NCI-H1694 (cell line): ENCODE results near the gene RUFY3.
"Not testable (repeated sequence)": the region's sequence is repeated elsewhere in the genome, so short reads cannot be mapped to it uniquely, and the experiment has no call there.

Experiments used
- DNase-seq: peaks from one replicate; lab custom pipeline; 2025; lab: John Stamatoyannopoulos, UW

Gene RUFY3

DNA sequence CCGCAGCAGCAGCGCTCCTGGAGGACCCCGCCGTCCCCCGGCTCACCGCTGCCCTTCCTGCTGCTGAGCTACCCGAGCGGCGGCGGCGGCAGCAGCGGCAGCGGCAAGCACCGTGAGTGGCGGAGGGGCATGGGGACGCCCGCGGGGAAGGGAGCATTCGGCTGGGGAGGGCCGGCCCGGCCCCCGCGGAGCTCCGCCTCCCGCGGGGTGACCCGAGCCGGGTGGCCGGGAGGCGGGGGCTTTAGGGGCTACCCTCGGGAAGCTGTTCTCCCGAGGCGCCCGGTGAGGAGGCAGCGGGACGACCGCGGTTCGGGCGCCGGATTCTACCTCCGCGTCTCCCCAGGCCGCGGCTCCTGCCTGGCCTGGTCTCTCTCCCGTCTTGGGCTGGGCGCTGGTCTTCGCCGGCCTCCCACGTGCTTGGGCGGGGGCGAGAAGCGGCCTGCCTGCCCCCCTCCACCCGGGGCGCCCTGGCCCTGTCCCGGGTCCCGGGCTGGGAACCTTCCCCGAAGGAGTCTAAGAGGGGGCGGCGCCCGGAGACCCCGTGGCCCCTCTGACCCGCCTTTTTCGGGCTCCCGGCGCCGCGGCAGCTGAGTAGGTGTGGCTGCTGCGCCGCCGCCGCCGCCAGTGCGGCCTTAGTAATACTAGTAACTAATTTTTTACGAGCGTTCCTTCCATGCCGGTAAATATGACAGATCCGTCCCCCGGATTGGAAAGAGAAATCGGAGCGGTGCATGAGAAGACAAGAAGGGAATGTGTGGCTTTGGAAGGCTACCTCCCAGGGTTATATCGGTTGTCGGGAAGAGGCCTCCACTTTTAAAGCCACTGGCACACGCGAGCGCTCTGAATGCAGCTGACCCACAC is 16.4 kb upstream of the RUFY3 start:
- peak; percentile 35 for DNase-seq

DNA sequence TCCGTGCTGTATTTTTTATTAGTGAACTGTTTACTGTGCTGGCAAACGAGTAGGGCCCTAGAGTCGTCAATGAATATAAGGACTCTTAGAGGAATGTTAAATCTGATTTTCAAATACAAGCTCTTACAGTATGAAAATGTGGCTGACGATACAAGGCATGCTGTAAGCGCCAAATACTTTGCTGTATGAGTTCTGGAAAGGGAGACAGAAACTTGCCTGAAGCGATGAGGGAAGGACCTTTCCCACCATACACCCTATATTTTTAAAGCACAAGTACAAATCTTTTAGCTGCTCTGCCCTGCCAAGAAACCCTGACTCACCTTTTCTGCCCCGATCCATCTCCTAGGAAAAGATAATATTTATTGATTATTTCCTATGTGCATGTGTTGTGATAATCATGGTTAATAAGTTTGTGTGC is 15.7 kb upstream of the RUFY3 start:
- DNase-seq, result no peak

GRCh38 chr4:70706516-70706915 is 15.2 kb upstream of the RUFY3 start:
- DNase-seq, result no peak

GRCh38 chr4:70709611-70710205 is 12.1 kb upstream of the RUFY3 start:
- DNase-seq, result no peak

GRCh38 chr4:70711599-70711998 is 10.2 kb upstream of the RUFY3 start:
- DNase-seq, result no peak

DNA sequence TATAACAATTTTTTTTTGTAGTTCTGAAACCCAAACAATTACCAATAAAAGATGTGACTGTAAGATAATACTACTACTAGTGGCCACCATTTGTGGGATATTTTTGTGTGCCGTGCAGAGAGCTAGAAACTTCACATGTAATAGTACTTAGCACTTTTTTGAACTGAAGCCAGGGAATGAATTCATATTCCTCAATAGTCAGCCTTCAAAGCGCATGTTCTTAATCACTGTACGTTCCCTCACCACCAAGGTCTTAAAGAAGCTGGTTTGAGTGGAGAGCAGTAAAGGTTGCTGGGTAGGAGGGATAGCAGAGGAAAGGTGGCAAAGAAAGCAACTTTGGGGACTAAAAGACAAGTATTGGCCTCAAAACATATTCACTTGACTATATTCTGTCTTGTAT is 9.6 kb upstream of the RUFY3 start:
- no peak for DNase-seq

DNA sequence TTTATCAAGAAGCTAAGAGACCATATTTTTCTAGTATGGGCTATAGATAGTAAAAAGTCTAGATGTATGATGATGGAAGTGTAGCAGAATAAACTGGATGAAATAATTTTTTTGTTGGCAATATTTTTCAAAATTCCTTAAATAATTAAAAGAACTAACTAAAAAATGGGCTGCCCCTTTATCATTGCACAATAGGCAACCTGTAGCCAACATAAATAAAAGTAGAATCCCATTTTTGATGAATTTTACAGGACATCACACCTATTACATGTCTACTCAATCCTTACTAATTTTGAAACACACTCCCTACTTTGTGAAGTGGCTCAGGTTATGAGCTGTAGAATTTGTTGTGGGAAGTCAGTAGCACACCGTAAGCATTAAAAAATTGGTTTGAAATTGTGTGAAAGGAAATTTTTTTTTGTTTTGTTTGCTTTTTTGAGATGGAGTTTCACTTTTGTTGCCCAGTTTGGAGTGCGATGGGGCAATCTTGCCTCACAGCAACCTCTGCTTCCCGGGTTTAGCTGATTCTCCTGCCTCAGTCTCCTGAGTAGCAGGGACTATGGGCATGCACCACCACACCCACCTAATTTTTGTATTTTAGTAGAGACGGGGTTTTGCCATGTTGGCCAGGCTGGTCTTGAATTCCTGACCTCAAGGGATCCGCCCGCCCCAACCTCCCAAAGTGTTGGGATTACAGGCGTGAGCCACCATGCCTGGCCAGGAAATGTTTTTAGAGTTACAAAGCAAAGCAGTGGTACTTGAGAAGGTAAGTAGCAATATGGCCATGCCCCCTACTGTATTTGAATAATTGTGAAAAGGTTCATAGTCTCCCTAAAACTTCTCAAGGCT is 8.9 kb upstream of the RUFY3 start:
- DNase-seq, result no peak

GRCh38 chr4:70713453-70714078 is 8.2 kb upstream of the RUFY3 start:
- no peak for DNase-seq

- no peak for DNase-seq
These were observed 7.5 kb upstream of the RUFY3 start for GRCh38 chr4:70714079-70714887.

DNA sequence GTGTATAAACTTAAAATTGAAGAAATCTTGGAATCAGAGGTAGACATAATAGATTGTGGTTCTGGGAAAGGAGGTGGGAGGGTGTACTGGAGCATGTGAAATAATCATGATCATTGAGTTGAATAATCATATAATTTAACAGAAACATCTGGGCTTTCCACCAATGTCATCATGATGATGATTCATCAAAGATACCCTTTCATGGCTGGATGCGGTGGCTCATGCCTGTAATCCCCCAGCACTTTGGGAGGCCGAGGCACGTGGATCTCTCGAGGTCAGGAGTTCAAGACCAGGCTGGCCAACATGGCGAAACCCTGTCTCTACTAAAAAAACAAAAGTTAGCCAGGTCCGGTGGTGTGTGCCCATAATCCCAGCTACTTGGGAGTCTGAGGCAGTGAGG is 6.7 kb upstream of the RUFY3 start:
- no peak for DNase-seq

DNA sequence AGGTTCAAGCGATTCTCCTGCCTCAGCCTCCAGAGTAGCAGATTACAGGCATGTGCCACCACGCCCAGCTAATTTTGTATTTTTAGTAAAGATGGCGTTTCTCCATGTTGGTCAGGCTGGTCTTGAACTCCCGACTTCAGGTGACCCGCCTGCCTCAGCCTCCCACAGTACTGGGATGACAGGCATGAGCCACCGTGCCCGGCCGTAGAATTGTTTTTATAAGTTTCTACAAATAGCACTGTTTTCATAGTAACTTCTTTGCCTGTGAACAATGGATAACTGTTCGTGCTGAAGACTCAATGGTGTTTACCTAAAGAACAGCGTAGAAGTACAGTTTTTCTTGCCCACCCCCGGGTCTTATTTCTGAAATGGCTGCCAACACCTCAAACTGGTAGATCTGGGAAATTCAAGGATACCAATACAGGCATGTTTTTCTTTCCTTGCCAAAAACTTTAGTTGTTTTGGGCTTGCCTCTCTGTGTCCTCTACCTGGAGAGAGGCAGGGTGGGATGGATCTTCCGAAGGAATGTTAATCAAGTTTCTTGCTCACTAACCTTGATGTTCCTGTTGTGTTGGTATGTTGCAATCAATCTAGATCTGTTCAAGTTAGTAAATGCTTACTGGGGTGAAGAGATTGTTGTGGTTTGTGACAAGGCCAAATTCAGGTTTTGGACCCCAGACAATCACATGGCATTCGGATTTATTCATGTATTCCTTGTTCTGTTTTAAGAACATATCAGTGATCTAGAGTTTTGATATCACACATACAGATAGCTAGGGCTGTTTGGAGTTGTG is 2.8 kb upstream of the RUFY3 start:
- DNase-seq, result no peak

DNA sequence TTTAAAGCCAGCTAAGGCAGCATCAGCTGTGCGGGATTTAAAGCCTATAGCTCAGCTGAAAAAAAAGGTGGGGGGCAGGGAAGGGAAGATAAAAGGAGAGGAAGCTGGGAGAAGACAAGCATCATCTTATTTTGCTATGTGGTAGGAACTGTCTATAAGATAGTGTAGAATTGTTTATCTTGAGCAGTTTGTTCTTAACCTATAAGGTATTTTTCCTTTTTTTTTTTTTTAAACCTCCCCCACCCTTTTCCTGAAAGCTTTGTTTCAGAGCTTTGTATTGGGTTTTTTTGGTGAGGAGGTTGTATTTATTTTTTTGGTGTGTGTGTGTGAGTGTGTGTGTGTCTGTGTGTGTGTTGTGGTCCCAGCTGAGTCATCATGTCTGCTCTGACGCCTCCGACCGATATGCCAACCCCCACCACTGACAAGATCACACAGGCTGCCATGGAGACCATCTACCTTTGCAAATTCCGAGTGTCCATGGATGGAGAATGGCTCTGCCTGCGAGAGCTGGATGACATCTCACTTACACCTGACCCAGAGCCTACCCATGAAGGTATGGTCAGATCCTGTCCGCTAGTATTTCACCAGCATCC is 531 bp downstream of the RUFY3 start:
- no peak for DNase-seq

DNA sequence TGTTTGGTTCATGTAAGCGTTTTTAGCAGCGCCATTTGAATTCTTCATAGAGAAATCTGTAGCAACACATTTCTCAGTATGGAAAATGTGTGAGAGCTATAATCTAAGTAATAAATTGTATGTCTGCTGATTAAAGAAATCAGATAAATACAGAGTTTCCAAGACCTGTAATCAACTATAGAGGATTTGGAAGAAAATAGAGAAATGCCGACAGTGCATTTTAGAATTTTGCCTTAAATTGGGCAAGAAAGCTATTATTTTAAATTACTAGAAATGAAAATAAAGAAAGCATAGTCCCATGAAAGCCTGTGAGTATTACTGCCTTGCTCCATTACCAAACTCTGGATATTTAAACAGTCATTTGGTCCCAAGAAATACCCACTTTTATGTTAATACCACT is 2.7 kb downstream of the RUFY3 start:
- no peak for DNase-seq

- no peak for DNase-seq
These were observed 3.9 kb downstream of the RUFY3 start for GRCh38 chr4:70725633-70726032.

GRCh38 chr4:70726515-70726914 is 4.8 kb downstream of the RUFY3 start:
- DNase-seq, result not testable (repeated sequence)

GRCh38 chr4:70728091-70728490 is 6.3 kb downstream of the RUFY3 start:
- DNase-seq, result no peak

GRCh38 chr4:70732878-70733277 is 11.1 kb downstream of the RUFY3 start:
- DNase-seq, result not testable (repeated sequence)

DNA sequence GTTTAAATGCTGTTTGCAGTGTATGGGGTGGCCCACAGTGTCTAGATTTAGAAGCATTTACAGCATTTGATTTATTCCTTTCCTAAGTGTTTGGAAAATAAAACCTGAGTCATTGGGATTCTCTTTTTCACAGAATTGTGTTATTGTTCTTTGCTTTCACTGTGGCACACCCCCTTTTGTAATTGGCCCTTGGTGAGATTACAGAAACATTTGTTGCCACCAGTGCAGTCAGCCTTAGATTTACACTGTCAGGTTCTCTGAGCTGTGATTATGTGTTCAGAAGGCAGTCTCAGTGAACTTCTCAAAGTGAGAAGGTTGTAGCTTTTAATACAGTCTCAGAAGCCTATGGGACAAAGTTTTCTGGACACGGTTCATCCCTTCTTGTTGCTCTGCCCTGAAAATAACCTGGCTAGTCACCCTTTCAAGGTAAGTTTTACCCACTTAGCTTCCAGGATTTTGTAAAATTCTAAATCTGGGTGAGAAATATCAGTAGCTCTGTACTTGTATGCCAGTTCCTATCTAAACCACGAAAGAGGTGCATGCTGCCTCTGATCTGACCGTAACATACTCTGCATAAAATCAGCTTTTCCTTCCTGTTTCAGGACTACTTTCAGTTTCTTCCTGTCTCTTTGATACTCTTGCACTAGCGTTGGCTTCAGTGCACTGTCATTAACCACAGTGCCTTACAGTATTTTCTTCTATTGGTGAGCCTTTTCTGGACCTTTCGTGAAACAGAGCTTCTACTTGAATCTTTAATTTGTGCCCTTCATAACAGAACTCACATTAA is 12.6 kb downstream of the RUFY3 start:
- no peak for DNase-seq

- DNase-seq, result no peak
These were observed 13.2 kb downstream of the RUFY3 start for GRCh38 chr4:70734971-70735370.
